ENCODE measurements around the gene ITPK1. TPM values are rescaled to one million over a fixed set of nuclear protein-coding genes. Genes with fewer than 3 reads are reported as not detected.

The ITPK1 gene
- total RNA-seq, 1 experiment from 2014 or later, result 38.5 TPM

- CTCF ChIA-PET, result no interaction called here
Measured at GRCh38 chr14:92931681-92932447, 183.9 kb downstream of the ITPK1 start.

DNA sequence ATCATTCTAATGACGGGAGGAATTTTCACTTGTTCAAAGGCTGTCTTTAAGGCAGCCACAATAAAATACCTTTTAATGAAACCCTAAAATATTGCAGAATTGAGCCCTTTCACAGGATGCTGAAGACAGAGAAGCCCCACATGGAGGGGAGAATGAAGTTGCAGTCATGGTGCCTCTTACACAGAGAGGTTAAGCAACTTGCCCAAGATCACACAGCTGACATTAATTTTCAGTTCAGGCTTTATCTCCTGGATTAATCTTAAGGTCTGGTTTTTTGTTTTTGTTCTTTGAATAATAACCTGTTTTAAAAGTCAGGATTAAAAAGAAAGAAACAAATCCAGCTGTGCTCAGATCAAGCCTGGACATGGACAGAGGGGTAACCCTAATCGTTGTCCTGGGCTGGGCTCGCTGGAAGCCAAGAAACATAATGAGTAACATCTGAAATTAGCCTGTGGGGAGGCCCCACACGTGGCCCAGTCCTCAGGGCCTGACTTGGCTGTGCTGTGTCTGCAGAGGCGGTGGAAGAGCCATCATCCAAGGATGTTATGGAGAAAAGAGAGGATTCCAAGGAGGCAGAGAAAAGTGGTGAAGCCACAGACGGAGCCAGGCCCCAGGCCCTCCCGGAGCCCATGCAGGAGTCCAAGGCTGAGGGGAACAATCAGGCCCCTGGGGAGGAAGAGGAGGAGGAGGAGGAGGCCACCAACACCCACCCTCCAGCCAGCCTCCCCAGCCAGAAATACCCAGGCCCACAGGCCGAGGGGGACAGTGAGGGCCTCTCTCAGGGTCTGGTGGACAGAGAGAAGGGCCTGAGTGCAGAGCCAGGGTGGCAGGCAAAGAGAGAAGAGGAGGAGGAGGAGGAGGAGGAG is 184.8 kb downstream of the ITPK1 start:
- ChIA-PET POLR2A (ENCODE audit: low non-redundant PET) (no interaction called here), CTCF (no interaction called here)

More at GRCh38 chr14:92931681-92932447, 183.9 kb downstream of the ITPK1 start:
- POLR2A ChIA-PET (ENCODE audit: low non-redundant PET), result no interaction called here
- H3K4me1 ChIP-seq (ENCODE audit: insufficient read depth, low read length, poor library complexity, severe bottlenecking), result no peaks in the 10 kb centered on the region
- H3K4me3 ChIP-seq (ENCODE audit: low read depth, low read length, poor library complexity, severe bottlenecking), result no peak overlapping the region
- DNase-seq (ENCODE audit: low spot score), result no peak
- no peak for TF ChIP-seq CTCF (conservative IDR thresholded peaks at IDR 0.05; ENCODE audit: low read depth, low read length)
- TF ChIP-seq EZH2 (IDR thresholded peaks at IDR 0.05; ENCODE audit: borderline replicate concordance, low read depth, low read length, poor library complexity, severe bottlenecking), result no peak
- no TSS peak for BruUV-seq (replicated peaks)
- H3K27ac ChIP-seq (ENCODE audit: low read depth, low read length, poor library complexity, severe bottlenecking), result no peak overlapping the region
- no peaks in the 10 kb centered on the region for H3K27me3 ChIP-seq (replicated peaks; ENCODE audit: insufficient read depth, low read depth, low read length, poor library complexity)
- no peaks in the 10 kb centered on the region for H3K9me3 ChIP-seq (ENCODE audit: low read depth, low read length, poor library complexity, severe bottlenecking)
- no peaks in the 10 kb centered on the region for H3K36me3 ChIP-seq (ENCODE audit: insufficient read depth, low read length, poor library complexity, severe bottlenecking)
- intact Hi-C loops (cut with micrococcal nuclease; ENCODE audit: unreplicated experiment), result no loop called here

More for the DNA sequence above, 184.8 kb downstream of the ITPK1 start:
- TF ChIP-seq EZH2 (IDR thresholded peaks at IDR 0.05; ENCODE audit: borderline replicate concordance, low read depth, low read length, poor library complexity, severe bottlenecking) (no peak), CTCF (conservative IDR thresholded peaks at IDR 0.05; ENCODE audit: low read depth, low read length) (no peak)
- DNase-seq (ENCODE audit: low spot score), result no peak
- BruUV-seq (replicated peaks), result no TSS peak
- Histone ChIP-seq H3K27me3 (replicated peaks; ENCODE audit: insufficient read depth, low read depth, low read length, poor library complexity) (no peaks in the 10 kb centered on the region), H3K27ac (ENCODE audit: low read depth, low read length, poor library complexity, severe bottlenecking) (no peak overlapping the region), H3K9me3 (ENCODE audit: low read depth, low read length, poor library complexity, severe bottlenecking) (no peaks in the 10 kb centered on the region), H3K4me1 (ENCODE audit: insufficient read depth, low read length, poor library complexity, severe bottlenecking) (no peaks in the 10 kb centered on the region), H3K4me3 (ENCODE audit: low read depth, low read length, poor library complexity, severe bottlenecking) (no peak overlapping the region), H3K36me3 (ENCODE audit: insufficient read depth, low read length, poor library complexity, severe bottlenecking) (no peaks in the 10 kb centered on the region)
- intact Hi-C loops (cut with micrococcal nuclease; ENCODE audit: unreplicated experiment), result no loop called here

Data from A673 (cell line).